Suprapubic skin (tissue), 4 donors: ENCODE measurements around the gene FUNDC2. TPM values are rescaled to one million over a fixed set of nuclear protein-coding genes. Genes with fewer than 3 reads are reported as not detected.

Experiments used
- DNase-seq, 2 donors: peaks; one replicate each; pipeline ENCODE4 v3.0.0-alpha.2; 2019; ENCODE audit warnings: low spot score in 2 of 2
- H3K27ac ChIP-seq: fragments of 200-600 bp; sonication (generic); one replicate; pipeline ENCODE4 v1.5.1; 2019
- H3K27me3 ChIP-seq: fragments of 200-600 bp; sonication (generic); one replicate; pipeline ENCODE4 v1.5.1; 2019
- H3K36me3 ChIP-seq: fragments of 200-600 bp; sonication (generic); one replicate; pipeline ENCODE4 v1.5.1; 2019
- H3K4me1 ChIP-seq: fragments of 200-600 bp; sonication (generic); one replicate; pipeline ENCODE4 v1.5.1; 2019
- H3K4me3 ChIP-seq: fragments of 200-600 bp; sonication (generic); one replicate; pipeline ENCODE4 v1.5.1; 2019; ENCODE audit warnings: mild to moderate bottlenecking
- H3K9me3 ChIP-seq: fragments of 200-600 bp; sonication (generic); one replicate; pipeline ENCODE4 v1.5.1; 2019
- EP300 ChIP-seq: sonication (generic); formaldehyde crosslinking; IDR thresholded peaks from one replicate; pipeline ENCODE4 v1.6.1; 2017; ENCODE audit warnings: antibody characterized with exemption
- POLR2A ChIP-seq, 2 donors: fragments of 450-650 bp; IDR thresholded peaks; one replicate each; pipeline ENCODE4 v1.6.1; 2017; ENCODE audit warnings: antibody characterized with exemption in 2 of 2, mild to moderate bottlenecking in 2 of 2, moderate library complexity in 2 of 2
- POLR2AphosphoS5 ChIP-seq, 3 donors: sonication (generic); formaldehyde crosslinking; IDR thresholded peaks; one replicate each; pipeline ENCODE4 v1.6.1; 2017; ENCODE audit warnings: antibody characterized with exemption in 3 of 3
- WGBS: methylation state at CpG from one replicate; pipeline ENCODE4 v1.1.5; 2018; 5-methylcytosine and 5-hydroxymethylcytosine counted together
- total RNA-seq, 4 donors: library from RNA; depleted of rRNA; stranded (reverse); fragments of >200 nt; gene quantifications; one replicate each; pipeline ENCODE4 v1.1.0, GENCODE V29; 2016
- TF ChIP-seq, protein P1 (sequence below), 2 donors: fragments of 200-600 bp in 1 of 2; fragments of 450-650 bp in 1 of 2; sonication (generic) in 1 of 2; IDR thresholded peaks; one replicate each; pipeline ENCODE4 v1.5.1; 2016 to 2019; ENCODE audit warnings: antibody characterized with exemption in 2 of 2, mild to moderate bottlenecking in 1 of 2, moderate library complexity in 1 of 2

Gene FUNDC2
- total RNA-seq, 4 donors from 2014 or later: 22.9 to 37.9 (median 28.6) TPM

DNA sequence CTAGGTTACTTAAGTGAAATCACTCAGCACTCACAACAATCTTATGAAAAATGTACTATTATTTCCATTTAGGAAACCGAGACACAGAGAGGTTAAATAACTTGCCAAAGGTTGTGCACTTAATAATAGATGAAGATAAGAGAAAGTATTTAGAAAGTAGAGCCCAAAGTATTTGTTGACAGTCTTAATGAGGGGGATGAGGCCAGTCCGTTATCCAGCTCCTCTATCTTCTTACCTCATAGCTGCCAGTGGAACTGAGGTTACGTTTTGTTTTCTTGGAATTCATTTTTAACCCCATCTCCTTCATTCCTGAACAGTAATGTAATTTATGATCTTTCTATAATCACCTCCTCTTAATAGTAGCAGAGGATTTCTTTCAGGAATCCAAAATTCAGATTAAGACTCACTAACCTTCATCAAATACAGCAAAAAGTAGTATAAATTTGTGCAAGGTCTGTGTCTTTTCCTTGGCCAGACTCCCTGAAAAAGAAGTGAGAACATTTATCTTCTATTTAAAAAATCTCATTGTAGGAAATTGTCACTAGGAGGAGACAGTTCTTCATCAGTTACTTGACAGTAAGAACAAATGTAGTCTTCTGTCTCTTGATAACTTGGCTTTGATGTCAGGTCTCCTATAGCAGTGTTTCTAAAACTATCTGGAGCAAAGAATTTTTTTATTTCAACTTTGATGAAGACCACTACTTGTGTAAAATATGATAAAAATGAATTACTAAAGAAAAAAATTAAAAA, 39.6 kb upstream of the FUNDC2 start:
- no peak overlapping the region for H3K4me3 ChIP-seq
- H3K4me1 ChIP-seq: no peaks in the 10 kb centered on the region
- no peaks in the 10 kb centered on the region for H3K27me3 ChIP-seq
- no peak for DNase-seq
- no peaks in the 10 kb centered on the region for H3K36me3 ChIP-seq
- no peak overlapping the region for H3K27ac ChIP-seq
- 43% methylated on average over 3 of the region's 3 CpGs for WGBS
- TF ChIP-seq POLR2AphosphoS5 (IDR thresholded peaks at IDR 0.05) (no peak), EP300 (no peak), POLR2A (IDR thresholded peaks at IDR 0.05) (no peak)
- TF ChIP-seq, protein P1, sequence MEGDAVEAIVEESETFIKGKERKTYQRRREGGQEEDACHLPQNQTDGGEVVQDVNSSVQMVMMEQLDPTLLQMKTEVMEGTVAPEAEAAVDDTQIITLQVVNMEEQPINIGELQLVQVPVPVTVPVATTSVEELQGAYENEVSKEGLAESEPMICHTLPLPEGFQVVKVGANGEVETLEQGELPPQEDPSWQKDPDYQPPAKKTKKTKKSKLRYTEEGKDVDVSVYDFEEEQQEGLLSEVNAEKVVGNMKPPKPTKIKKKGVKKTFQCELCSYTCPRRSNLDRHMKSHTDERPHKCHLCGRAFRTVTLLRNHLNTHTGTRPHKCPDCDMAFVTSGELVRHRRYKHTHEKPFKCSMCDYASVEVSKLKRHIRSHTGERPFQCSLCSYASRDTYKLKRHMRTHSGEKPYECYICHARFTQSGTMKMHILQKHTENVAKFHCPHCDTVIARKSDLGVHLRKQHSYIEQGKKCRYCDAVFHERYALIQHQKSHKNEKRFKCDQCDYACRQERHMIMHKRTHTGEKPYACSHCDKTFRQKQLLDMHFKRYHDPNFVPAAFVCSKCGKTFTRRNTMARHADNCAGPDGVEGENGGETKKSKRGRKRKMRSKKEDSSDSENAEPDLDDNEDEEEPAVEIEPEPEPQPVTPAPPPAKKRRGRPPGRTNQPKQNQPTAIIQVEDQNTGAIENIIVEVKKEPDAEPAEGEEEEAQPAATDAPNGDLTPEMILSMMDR (IDR thresholded peaks at IDR 0.05): no peak
- no peaks in the 10 kb centered on the region for H3K9me3 ChIP-seq

DNA sequence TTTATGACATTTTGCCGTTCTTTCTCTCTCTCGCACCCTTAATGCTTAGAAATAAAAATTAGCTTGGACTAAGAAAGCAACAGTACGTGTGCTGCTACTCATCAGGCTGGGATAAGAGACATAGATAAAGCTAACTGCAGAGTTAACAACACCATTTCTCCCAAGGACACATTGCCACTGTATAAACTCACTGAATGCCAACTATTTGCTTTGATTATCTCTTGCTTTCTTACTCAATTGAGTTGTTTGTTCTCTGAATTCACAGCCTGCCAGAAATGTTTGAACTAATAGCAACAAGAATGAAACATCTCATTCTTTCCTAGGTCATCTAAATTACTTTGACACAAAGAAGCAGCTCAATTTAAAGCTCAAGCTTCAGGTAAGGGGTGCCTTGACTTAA, 38.7 kb upstream of the FUNDC2 start:
- 74% methylated on average over 3 of the region's 3 CpGs for WGBS
- DNase-seq: no peak
- no peaks in the 10 kb centered on the region for H3K9me3 ChIP-seq
- TF ChIP-seq EP300 (no peak), POLR2A (IDR thresholded peaks at IDR 0.05) (no peak), POLR2AphosphoS5 (IDR thresholded peaks at IDR 0.05) (no peak)
- TF ChIP-seq, protein P1 (IDR thresholded peaks at IDR 0.05): no peak
- H3K4me3 ChIP-seq: no peak overlapping the region
- no peaks in the 10 kb centered on the region for H3K36me3 ChIP-seq
- H3K27me3 ChIP-seq: no peaks in the 10 kb centered on the region
- H3K27ac ChIP-seq: no peak overlapping the region
- no peaks in the 10 kb centered on the region for H3K4me1 ChIP-seq

DNA sequence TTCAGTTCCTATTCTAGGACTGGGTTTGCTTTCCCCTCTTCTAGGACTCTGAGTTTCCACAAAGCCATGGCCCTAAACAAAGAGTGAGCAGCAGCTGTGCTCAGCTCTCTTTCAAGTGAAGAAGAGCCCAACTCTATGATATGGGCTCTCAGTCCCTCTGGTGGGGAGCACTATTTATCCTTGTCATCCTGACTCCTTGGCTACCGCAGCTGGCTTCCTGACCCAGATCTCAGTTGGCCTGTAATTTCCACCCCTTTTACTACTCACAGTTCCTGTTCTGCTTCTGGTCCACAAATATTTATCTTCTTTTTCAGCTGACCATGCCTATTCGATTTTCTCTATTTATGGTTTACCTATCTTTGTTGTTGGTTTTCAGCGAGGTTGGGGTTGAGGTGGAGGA, 37.9 kb upstream of the FUNDC2 start:
- Histone ChIP-seq H3K36me3 (no peaks in the 10 kb centered on the region), H3K9me3 (no peaks in the 10 kb centered on the region), H3K4me3 (no peak overlapping the region), H3K27ac (no peak overlapping the region), H3K4me1 (no peaks in the 10 kb centered on the region), H3K27me3 (no peaks in the 10 kb centered on the region)
- 71% methylated on average over 3 of the region's 3 CpGs for WGBS
- no peak for DNase-seq
- TF ChIP-seq POLR2A (IDR thresholded peaks at IDR 0.05): no peak
- TF ChIP-seq, protein P1 (IDR thresholded peaks at IDR 0.05): no peak
- no peak for TF ChIP-seq EP300
- no peak for TF ChIP-seq POLR2AphosphoS5 (IDR thresholded peaks at IDR 0.05)

DNA sequence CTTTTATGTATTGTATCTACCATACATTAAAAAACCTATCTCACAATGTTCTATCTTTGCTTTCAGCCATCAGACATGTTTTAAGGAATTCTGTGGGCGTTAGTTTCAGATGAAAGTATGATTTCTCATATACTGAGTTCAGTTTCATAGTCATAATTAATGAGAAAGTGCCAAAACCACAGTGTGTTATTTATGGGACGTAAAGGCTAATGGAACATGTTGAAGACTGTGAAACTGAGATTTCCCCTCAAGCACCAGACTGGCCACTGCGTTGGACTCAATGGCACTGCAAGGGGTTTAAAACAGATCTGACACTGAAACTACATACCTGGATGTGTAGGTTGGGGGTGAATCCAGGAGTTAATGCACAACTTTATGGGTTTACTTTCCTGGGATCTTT, 36.1 kb upstream of the FUNDC2 start:
- TF ChIP-seq EP300 (no peak), POLR2A (IDR thresholded peaks at IDR 0.05) (no peak), POLR2AphosphoS5 (IDR thresholded peaks at IDR 0.05) (no peak)
- TF ChIP-seq, protein P1 (IDR thresholded peaks at IDR 0.05): no peak

DNA sequence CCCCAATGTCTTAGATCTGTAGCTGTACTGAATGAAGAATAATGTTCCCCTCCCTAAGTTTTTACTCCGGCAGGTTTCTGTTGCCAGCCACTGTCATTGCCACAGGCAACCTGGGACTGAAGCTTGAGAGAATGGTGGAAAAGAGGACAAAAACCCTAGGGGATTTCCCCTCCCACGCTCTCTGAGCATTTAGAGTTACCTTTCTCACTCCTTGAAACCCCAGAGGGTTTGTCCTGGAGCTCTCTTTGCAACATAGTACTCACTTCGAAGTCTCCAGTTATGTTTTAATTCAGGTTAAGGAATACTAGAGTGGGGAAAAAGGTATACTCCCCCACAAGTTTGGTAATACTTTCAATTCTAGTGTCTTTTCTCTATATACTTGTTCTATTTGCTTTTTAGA, 35.6 kb upstream of the FUNDC2 start:
- DNase-seq: no peak
- Histone ChIP-seq H3K27me3 (no peaks in the 10 kb centered on the region), H3K36me3 (no peaks in the 10 kb centered on the region), H3K9me3 (no peaks in the 10 kb centered on the region), H3K4me3 (no peak overlapping the region), H3K27ac (no peak overlapping the region), H3K4me1 (no peaks in the 10 kb centered on the region)
- WGBS: 66% methylated on average over 3 of the region's 3 CpGs
- TF ChIP-seq EP300: no peak
- TF ChIP-seq, protein P1 (IDR thresholded peaks at IDR 0.05): no peak
- no peak for TF ChIP-seq POLR2A (IDR thresholded peaks at IDR 0.05)
- TF ChIP-seq POLR2AphosphoS5 (IDR thresholded peaks at IDR 0.05): no peak

More for the DNA sequence above, 36.1 kb upstream of the FUNDC2 start:
- H3K4me1 ChIP-seq: no peaks in the 10 kb centered on the region
- DNase-seq: no peak
- H3K36me3 ChIP-seq: no peaks in the 10 kb centered on the region
- WGBS: 60% methylated on average over 3 of the region's 3 CpGs
- H3K9me3 ChIP-seq: no peaks in the 10 kb centered on the region
- H3K4me3 ChIP-seq: no peak overlapping the region
- no peaks in the 10 kb centered on the region for H3K27me3 ChIP-seq
- no peak overlapping the region for H3K27ac ChIP-seq
